Gastroesophageal sphincter (tissue), 4 donors: Measurements from ENCODE around the gene LHFPL2. TPM values are rescaled to one million over a fixed set of nuclear protein-coding genes. Genes with fewer than 3 reads are reported as not detected.
A peak's percentile ranks its signal among the peaks of the same experiment; 100 is the strongest.
"Not testable (repeated sequence)": the region's sequence is repeated elsewhere in the genome, so short reads cannot be mapped to it uniquely, and the experiment has no call there.

Experiments
- ATAC-seq: fragments of 150-250 bp; one replicate; pipeline ENCODE4 v1.9.1; 2016; ENCODE audit warnings: mild to moderate bottlenecking, moderate library complexity
- H3K27ac ChIP-seq, 4 donors: fragments of 200-600 bp; sonication (generic) in 3 of 4; 1 replicate in 3 of 4; 2 replicates in 1 of 4; pipeline ENCODE4 v1.5.1; 2016 to 2019
- H3K27me3 ChIP-seq: fragments of 200-600 bp; sonication (generic); one replicate; pipeline ENCODE4 v1.5.1; 2019
- H3K36me3 ChIP-seq, 2 donors: fragments of 200-600 bp; sonication (generic); one replicate each; pipeline ENCODE4 v1.5.1; 2019; ENCODE audit warnings: control low read depth in 1 of 2
- H3K4me1 ChIP-seq, 3 donors: fragments of 200-600 bp; sonication (generic); 1 replicate in 2 of 3; 2 replicates in 1 of 3; pipeline ENCODE4 v1.5.1; 2016 to 2019; ENCODE audit warnings: control low read depth in 2 of 3
- H3K4me3 ChIP-seq, 2 donors: fragments of 200-600 bp; sonication (generic); one replicate each; pipeline ENCODE4 v1.5.1; 2019; ENCODE audit warnings: mild to moderate bottlenecking in 1 of 2, moderate library complexity in 1 of 2
- H3K9me3 ChIP-seq, 3 donors: fragments of 200-600 bp; sonication (generic); one replicate each; pipeline ENCODE4 v1.5.1; 2017 to 2019; ENCODE audit warnings: control low read depth in 2 of 3
- EP300 ChIP-seq: sonication (generic); formaldehyde crosslinking; IDR thresholded peaks from one replicate; pipeline ENCODE4 v1.6.1; 2017; ENCODE audit warnings: antibody characterized with exemption, mild to moderate bottlenecking
- POLR2A ChIP-seq, 2 donors: fragments of 450-650 bp; IDR thresholded peaks; one replicate each; pipeline ENCODE4 v1.6.1; 2017; ENCODE audit warnings: antibody characterized with exemption in 2 of 2, mild to moderate bottlenecking in 2 of 2, moderate library complexity in 1 of 2
- POLR2AphosphoS5 ChIP-seq: sonication (generic); formaldehyde crosslinking; IDR thresholded peaks from one replicate; pipeline ENCODE4 v1.6.1; 2017; ENCODE audit warnings: antibody characterized with exemption
- WGBS, 2 donors: methylation state at CpG; one replicate each; pipeline ENCODE4 v1.1.5; 2018; ENCODE audit warnings: low coverage in 1 of 2; 5-methylcytosine and 5-hydroxymethylcytosine counted together
- total RNA-seq, 4 donors: library from RNA; depleted of rRNA; stranded (reverse); fragments of >200 nt; gene quantifications; one replicate each; pipeline ENCODE4 v1.1.0, GENCODE V29; 2016
- TF ChIP-seq, protein P1 (sequence below), 4 experiments: fragments of 200-600 bp in 2 of 4; fragments of 450-650 bp in 2 of 4; sonication (generic) in 1 of 4; IDR thresholded peaks; one replicate each; pipeline ENCODE4 v1.5.1; 2017 to 2019; ENCODE audit warnings: antibody characterized with exemption in 4 of 4, mild to moderate bottlenecking in 2 of 4, moderate library complexity in 2 of 4

Gene LHFPL2
- total RNA-seq, 4 donors from 2014 or later: 14.9 to 44.2 (median 39.3) TPM

GRCh38 chr5:78472469-78473106, 176.0 kb downstream of the LHFPL2 start:
- H3K4me1 ChIP-seq: peaks cover 0 to 8% (median 0%) of the 10 kb centered on the region in 3 donors
- H3K27me3 ChIP-seq: no peaks in the 10 kb centered on the region
- no peak for ATAC-seq
- peaks cover 0 to 8% of the 10 kb centered on the region in 2 donors for H3K36me3 ChIP-seq
- no peaks in the 10 kb centered on the region for H3K9me3 ChIP-seq
- H3K27ac ChIP-seq: no peak overlapping the region
- TF ChIP-seq POLR2A (IDR thresholded peaks at IDR 0.05): no peak
- H3K4me3 ChIP-seq: no peak overlapping the region

DNA sequence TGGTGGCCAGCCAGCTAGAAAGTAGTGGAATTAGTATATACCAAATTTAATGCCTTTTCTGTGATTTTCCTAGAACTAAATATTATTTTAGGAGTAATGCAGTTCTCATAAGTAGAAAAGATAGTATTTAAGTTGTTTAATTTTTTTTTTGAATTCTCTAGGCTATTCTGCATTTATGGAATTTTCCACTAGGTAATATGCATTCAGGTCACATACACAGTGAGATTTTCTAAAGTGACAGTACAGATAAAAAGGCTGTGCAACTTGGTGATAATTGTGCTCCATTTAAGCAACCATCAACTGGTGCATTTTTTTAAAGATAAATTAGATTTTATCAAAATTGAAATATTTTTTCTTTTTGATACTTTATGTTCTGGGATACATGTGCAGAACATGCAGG, 176.7 kb downstream of the LHFPL2 start:
- ATAC-seq: no peak
- Histone ChIP-seq H3K36me3 (peaks cover 0 to 8% of the 10 kb centered on the region in 2 donors), H3K4me3 (no peak overlapping the region), H3K27me3 (no peaks in the 10 kb centered on the region), H3K9me3 (no peaks in the 10 kb centered on the region), H3K27ac (no peak overlapping the region), H3K4me1 (peaks cover 0 to 8% (median 0%) of the 10 kb centered on the region in 3 donors)
- TF ChIP-seq POLR2A (IDR thresholded peaks at IDR 0.05) (no peak), POLR2AphosphoS5 (no peak), EP300 (no peak)

GRCh38 chr5:78467752-78468357, 180.7 kb downstream of the LHFPL2 start:
- H3K27ac ChIP-seq: no peak overlapping the region
- peaks cover 0 to 8% (median 0%) of the 10 kb centered on the region in 3 donors for H3K4me1 ChIP-seq
- no peaks in the 10 kb centered on the region for H3K9me3 ChIP-seq
- ATAC-seq: peak; percentile 41
- TF ChIP-seq, protein P1, sequence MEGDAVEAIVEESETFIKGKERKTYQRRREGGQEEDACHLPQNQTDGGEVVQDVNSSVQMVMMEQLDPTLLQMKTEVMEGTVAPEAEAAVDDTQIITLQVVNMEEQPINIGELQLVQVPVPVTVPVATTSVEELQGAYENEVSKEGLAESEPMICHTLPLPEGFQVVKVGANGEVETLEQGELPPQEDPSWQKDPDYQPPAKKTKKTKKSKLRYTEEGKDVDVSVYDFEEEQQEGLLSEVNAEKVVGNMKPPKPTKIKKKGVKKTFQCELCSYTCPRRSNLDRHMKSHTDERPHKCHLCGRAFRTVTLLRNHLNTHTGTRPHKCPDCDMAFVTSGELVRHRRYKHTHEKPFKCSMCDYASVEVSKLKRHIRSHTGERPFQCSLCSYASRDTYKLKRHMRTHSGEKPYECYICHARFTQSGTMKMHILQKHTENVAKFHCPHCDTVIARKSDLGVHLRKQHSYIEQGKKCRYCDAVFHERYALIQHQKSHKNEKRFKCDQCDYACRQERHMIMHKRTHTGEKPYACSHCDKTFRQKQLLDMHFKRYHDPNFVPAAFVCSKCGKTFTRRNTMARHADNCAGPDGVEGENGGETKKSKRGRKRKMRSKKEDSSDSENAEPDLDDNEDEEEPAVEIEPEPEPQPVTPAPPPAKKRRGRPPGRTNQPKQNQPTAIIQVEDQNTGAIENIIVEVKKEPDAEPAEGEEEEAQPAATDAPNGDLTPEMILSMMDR (IDR thresholded peaks at IDR 0.05): peak; percentile 67 to 83 (median 79)
- no peak for TF ChIP-seq POLR2AphosphoS5
- 0 to 16% methylated on average over 3 of the region's 3 CpGs for WGBS, 2 donors
- H3K27me3 ChIP-seq: no peaks in the 10 kb centered on the region
- H3K4me3 ChIP-seq: no peak overlapping the region
- H3K36me3 ChIP-seq: peaks cover 0 to 21% of the 10 kb centered on the region in 2 donors

DNA sequence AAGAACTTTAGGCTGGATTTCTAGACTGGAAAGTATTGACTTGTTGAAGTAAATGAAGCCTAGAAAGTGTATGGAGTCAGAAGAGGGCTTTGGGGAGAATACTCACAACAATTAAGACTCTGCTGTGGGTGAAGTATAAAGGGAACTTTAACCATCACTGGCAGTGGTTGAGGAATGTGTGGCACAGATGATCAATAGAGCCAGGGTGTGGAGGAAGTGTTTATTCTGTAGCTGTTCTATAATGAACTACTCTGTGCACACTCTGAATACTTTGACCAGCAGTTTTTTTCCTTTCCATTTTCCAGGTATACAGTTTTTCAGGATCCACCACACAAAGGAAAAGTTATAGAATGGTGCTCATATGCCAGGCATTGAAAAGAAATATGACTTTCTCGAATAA, 181.4 kb downstream of the LHFPL2 start:
- Histone ChIP-seq H3K27me3 (no peaks in the 10 kb centered on the region), H3K4me3 (no peak overlapping the region), H3K36me3 (peaks cover 0 to 21% of the 10 kb centered on the region in 2 donors), H3K27ac (no peak overlapping the region), H3K9me3 (no peaks in the 10 kb centered on the region), H3K4me1 (peaks cover 0 to 8% (median 0%) of the 10 kb centered on the region in 3 donors)
- no peak for ATAC-seq
- TF ChIP-seq, protein P1 (IDR thresholded peaks at IDR 0.05): no peak
- TF ChIP-seq POLR2A (IDR thresholded peaks at IDR 0.05) (no peak), POLR2AphosphoS5 (no peak), EP300 (no peak)
- 92 to 100% methylated on average over 1 of the region's 1 CpG for WGBS, 2 donors

DNA sequence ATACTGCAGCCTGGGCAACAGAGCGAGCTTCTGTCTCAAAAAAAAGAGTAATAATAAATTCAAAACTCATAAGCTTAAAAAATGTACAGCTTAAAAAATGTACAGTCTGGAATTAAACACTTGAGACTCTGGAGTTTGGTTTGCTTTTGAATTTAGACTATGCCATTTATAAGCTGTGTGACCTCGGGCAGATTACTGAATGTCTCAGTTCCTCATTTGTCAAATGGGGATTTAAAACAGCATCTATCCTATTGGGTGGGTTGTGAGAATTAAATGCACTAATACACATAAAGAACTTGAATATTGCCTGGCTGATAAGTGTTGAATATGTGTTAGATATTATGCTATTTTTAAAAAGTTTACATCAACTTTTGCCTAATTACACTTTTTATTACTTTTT, 189.7 kb downstream of the LHFPL2 start:
- no peaks in the 10 kb centered on the region for H3K9me3 ChIP-seq
- H3K36me3 ChIP-seq: peaks cover 0 to 26% of the 10 kb centered on the region in 2 donors
- no peaks in the 10 kb centered on the region for H3K4me1 ChIP-seq
- no peak for TF ChIP-seq POLR2A (IDR thresholded peaks at IDR 0.05)
- TF ChIP-seq POLR2AphosphoS5: no peak
- no peak for TF ChIP-seq EP300
- TF ChIP-seq, protein P1 (IDR thresholded peaks at IDR 0.05): no peak
- no peak for ATAC-seq
- no peaks in the 10 kb centered on the region for H3K27me3 ChIP-seq
- no peak overlapping the region for H3K27ac ChIP-seq
- H3K4me3 ChIP-seq: no peak overlapping the region
- WGBS, 2 donors: 93 to 100% methylated on average over 2 of the region's 2 CpGs

DNA sequence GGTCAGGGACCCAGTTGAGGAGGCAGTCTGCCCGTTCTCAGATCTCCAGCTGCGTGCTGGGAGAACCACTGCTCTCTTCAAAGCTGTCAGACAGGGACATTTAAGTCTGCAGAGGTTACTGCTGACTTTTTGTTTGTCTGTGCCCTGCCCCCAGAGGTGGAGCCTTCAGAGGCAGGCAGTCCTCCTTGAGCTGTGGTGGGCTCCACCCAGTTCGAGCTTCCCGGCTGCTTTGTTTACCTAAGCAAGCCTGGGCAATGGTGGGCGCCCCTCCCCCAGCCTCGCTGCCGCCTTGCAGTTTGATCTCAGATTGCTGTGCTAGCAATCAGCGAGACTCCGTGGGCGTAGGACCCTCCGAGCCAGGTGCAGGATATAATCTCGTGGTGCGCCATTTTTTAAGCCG, 191.1 kb downstream of the LHFPL2 start:
- H3K36me3 ChIP-seq: peaks cover 0 to 26% of the 10 kb centered on the region in 2 donors
- H3K27ac ChIP-seq, H3K4me3 ChIP-seq, H3K4me1 ChIP-seq, H3K9me3 ChIP-seq, H3K27me3 ChIP-seq, ATAC-seq: not testable (repeated sequence)
- no CpG with 5 or more reads among the region's 14 CpGs for WGBS, 2 donors
